Naive thymus-derived CD4-positive, alpha-beta T cell (primary cell): ENCODE measurements around the gene GM2A. TPM values are rescaled to one million over a fixed set of nuclear protein-coding genes. Genes with fewer than 3 reads are reported as not detected.

Experiments
- ATAC-seq: fragments of 150-1000 bp; cut with Tn5 transposase; 2 replicates; pipeline ENCODE4 v1.10.0; 2021; ENCODE audit warnings: mild to moderate bottlenecking, moderate library complexity
- CTCF ChIA-PET: fragments of 350-600 bp; sonication (Branson Sonifier 250); formaldehyde crosslinking; loops from one replicate; lab custom pipeline; 2021; ENCODE audit warnings: antibody characterized with exemption; lab: Charles Lee
- POLR2A ChIA-PET: fragments of 350-600 bp; sonication (Branson Sonifier 250); formaldehyde crosslinking; loops from one replicate; lab custom pipeline; 2021; ENCODE audit warnings: antibody characterized with exemption, inconsistent platforms; lab: Charles Lee
- DNase-seq, 9 donors: peaks; one replicate each; pipeline versions ENCODE4 v3.0.0 to v3.0.0-alpha.2; 2020 to 2022; ENCODE audit warnings: mixed read lengths in 1 of 9
- H3K27ac ChIP-seq: one replicate; pipeline ENCODE4 v1.7.0; 2013; ENCODE audit warnings: mild to moderate bottlenecking, low read depth, low read length, moderate library complexity
- H3K27me3 ChIP-seq, 2 donors: one replicate each; pipeline ENCODE4 v1.7.0; 2013; ENCODE audit warnings: low read length in 2 of 2, mild to moderate bottlenecking in 2 of 2, moderate library complexity in 2 of 2; ENCODE audit not compliant: control insufficient read depth in 2 of 2, insufficient read depth in 2 of 2
- H3K36me3 ChIP-seq, 3 experiments: 1 replicate in 2 of 3; 2 replicates in 1 of 3; pipeline ENCODE4 v1.7.0; 2013; ENCODE audit warnings: low read length in 3 of 3, mild to moderate bottlenecking in 3 of 3, moderate library complexity in 1 of 3; ENCODE audit not compliant: insufficient read depth in 3 of 3, control insufficient read depth in 2 of 3
- H3K4me1 ChIP-seq, 2 donors: one replicate each; pipeline ENCODE4 v1.7.0; 2013; ENCODE audit warnings: low read length in 2 of 2, mild to moderate bottlenecking in 2 of 2, moderate library complexity in 1 of 2; ENCODE audit not compliant: control insufficient read depth in 2 of 2, insufficient read depth in 2 of 2
- H3K4me3 ChIP-seq: 2 replicates; pipeline ENCODE4 v1.7.0; 2013; ENCODE audit warnings: mild to moderate bottlenecking, low read length
- H3K9me3 ChIP-seq, 3 experiments: 1 replicate in 2 of 3; 2 replicates in 1 of 3; pipeline ENCODE4 v1.7.0; 2013; ENCODE audit warnings: low read length in 3 of 3; ENCODE audit not compliant: control insufficient read depth in 2 of 3
- H3K27ac Mint-ChIP-seq, 9 donors: one replicate each; pipeline ENCODE4 v1.8.0; 2020 to 2022; ENCODE audit warnings: mixed read lengths in 9 of 9, mild to moderate bottlenecking in 8 of 9, moderate library complexity in 5 of 9, inconsistent platforms in 2 of 9
- H3K27me3 Mint-ChIP-seq, 5 donors: one replicate each; pipeline ENCODE4 v1.8.0; 2021 to 2022; ENCODE audit warnings: mixed read lengths in 5 of 5, mild to moderate bottlenecking in 1 of 5
- H3K36me3 Mint-ChIP-seq, 5 donors: one replicate each; pipeline ENCODE4 v1.8.0; 2020 to 2022; ENCODE audit warnings: mixed read lengths in 5 of 5, mild to moderate bottlenecking in 3 of 5, inconsistent platforms in 1 of 5
- H3K4me1 Mint-ChIP-seq, 7 donors: one replicate each; pipeline ENCODE4 v1.8.0; 2020 to 2022; ENCODE audit warnings: mixed read lengths in 7 of 7, mild to moderate bottlenecking in 3 of 7, inconsistent platforms in 1 of 7
- H3K4me3 Mint-ChIP-seq, 10 donors: one replicate each; pipeline ENCODE4 v1.8.0; 2020 to 2022; ENCODE audit warnings: mild to moderate bottlenecking in 10 of 10, mixed read lengths in 10 of 10, moderate library complexity in 6 of 10, inconsistent platforms in 2 of 10
- H3K9me3 Mint-ChIP-seq, 11 donors: one replicate each; pipeline ENCODE4 v1.8.0; 2020 to 2022; ENCODE audit warnings: mixed read lengths in 11 of 11, mild to moderate bottlenecking in 4 of 11, inconsistent platforms in 1 of 11, moderate library complexity in 1 of 11
- intact Hi-C, 2 donors: fragments of 100-400 bp; cut with micrococcal nuclease; formaldehyde crosslinking; loops; one replicate each; pipeline ENCODE4 v1.15.1; 2023
- polyA plus RNA-seq, 2 donors: library from polyadenylated mRNA; unstranded; fragments of 300-500 nt; fragmentation: Illumina TruSeq; gene quantifications; one replicate each; pipeline ENCODE4 v1.2.3, GENCODE V29; 2021
- total RNA-seq, 6 experiments: library from RNA in 5 of 6; stranded (reverse) in 5 of 6; gene quantifications; 1 replicate in 5 of 6; 2 replicates in 1 of 6; pipeline ENCODE4 v1.2.3 and lab custom pipeline; 2021 to 2026

GM2A gene
- total and polyA plus RNA-seq, 7 experiments from 2014 or later: 5.0 to 45.6 (median 14.7) TPM

GRCh38 chr5:151249281-151249680 lies 3.7 kb upstream of the GM2A start:
- H3K27me3 ChIP-seq: no peaks in the 10 kb centered on the region
- H3K27ac ChIP-seq: no peak overlapping the region
- ChIA-PET POLR2A (interaction anchor here (4.8 kb wide), 1 partner anchor 27 kb away, joined by 45 read pairs; the partner anchor contains the start of gene CCDC69), CTCF (no interaction called here)
- H3K9me3 ChIP-seq: no peaks in the 10 kb centered on the region
- DNase-seq (no peak), ATAC-seq (no peak)
- peaks cover 11 to 21% of the 10 kb centered on the region in 2 donors for H3K4me1 ChIP-seq
- Mint-ChIP-seq H3K27ac (no peak overlapping the region), H3K36me3 (peaks cover 0 to 3% (median 0%) of the 10 kb centered on the region in 5 donors), H3K9me3 (no peaks in the 10 kb centered on the region), H3K4me1 (peaks cover 15 to 44% (median 31%) of the 10 kb centered on the region in 7 donors), H3K4me3 (no peak overlapping the region), H3K27me3 (no peaks in the 10 kb centered on the region)
- intact Hi-C loops: no loop called here
- no peak overlapping the region for H3K4me3 ChIP-seq
- H3K36me3 ChIP-seq: no peaks in the 10 kb centered on the region

GRCh38 chr5:151250346-151251000 lies 2.5 kb upstream of the GM2A start:
- POLR2A ChIA-PET: interaction anchor here (4.8 kb wide), 1 partner anchor 28 kb away, joined by 45 read pairs; the partner anchor contains the start of gene CCDC69
- intact Hi-C loops: no loop called here
- Mint-ChIP-seq H3K9me3 (no peaks in the 10 kb centered on the region), H3K4me1 (peaks cover 16 to 47% (median 36%) of the 10 kb centered on the region in 7 donors), H3K27me3 (no peaks in the 10 kb centered on the region), H3K27ac (peak overlapping the region in 4 of 9 donors; percentile 2 to 95 (median 89)), H3K36me3 (no peaks in the 10 kb centered on the region), H3K4me3 (peak overlapping the region in 8 of 10 donors; percentile 32 to 95 (median 69))
- no peaks in the 10 kb centered on the region for H3K36me3 ChIP-seq
- CTCF ChIA-PET: interaction anchor here (0.8 kb wide), 1 partner anchor 125 kb away, joined by 3 read pairs; no protein-coding TSS in a partner anchor
- DNase-seq (no peak), ATAC-seq (no peak)
- no peaks in the 10 kb centered on the region for H3K27me3 ChIP-seq
- no peak overlapping the region for H3K27ac ChIP-seq
- H3K4me3 ChIP-seq: no peak overlapping the region
- H3K9me3 ChIP-seq: no peaks in the 10 kb centered on the region
- peaks cover 11 to 21% of the 10 kb centered on the region in 2 donors for H3K4me1 ChIP-seq

GRCh38 chr5:151251001-151251551 lies 1.9 kb upstream of the GM2A start:
- DNase-seq (peak in 1 of 9 donors; percentile 27), ATAC-seq (no peak)
- H3K36me3 ChIP-seq: no peaks in the 10 kb centered on the region
- CTCF ChIA-PET: interaction anchor here (0.8 to 2.1 kb wide), 2 partner anchors 11 to 125 kb away, joined by 3 to 15 read pairs; no protein-coding TSS in a partner anchor
- intact Hi-C loops: no loop called here
- no peaks in the 10 kb centered on the region for H3K27me3 ChIP-seq
- no peak overlapping the region for H3K4me3 ChIP-seq
- no peaks in the 10 kb centered on the region for H3K9me3 Mint-ChIP-seq
- peaks cover 11 to 21% of the 10 kb centered on the region in 2 donors for H3K4me1 ChIP-seq
- POLR2A ChIA-PET: interaction anchor here (1.2 to 4.8 kb wide), 6 partner anchors 12 to 550 kb away, joined by 4 to 45 read pairs (median 10); partner anchors contain the start of genes CCDC69 and RBM22
- H3K4me1 Mint-ChIP-seq: peaks cover 16 to 47% (median 42%) of the 10 kb centered on the region in 7 donors
- no peak overlapping the region for H3K27ac ChIP-seq
- H3K36me3 Mint-ChIP-seq: no peaks in the 10 kb centered on the region
- no peaks in the 10 kb centered on the region for H3K27me3 Mint-ChIP-seq
- peak overlapping the region in 8 of 10 donors; percentile 53 to 95 (median 74) for H3K4me3 Mint-ChIP-seq
- H3K27ac Mint-ChIP-seq: peak overlapping the region; percentile 2 to 95 (median 69)
- no peaks in the 10 kb centered on the region for H3K9me3 ChIP-seq

GRCh38 chr5:151251621-151252020 lies 1.4 kb upstream of the GM2A start:
- Mint-ChIP-seq H3K4me3 (peak overlapping the region; percentile 82 to 97 (median 94)), H3K9me3 (no peaks in the 10 kb centered on the region), H3K36me3 (peaks cover 0 to under 1% (median 0%) of the 10 kb centered on the region in 5 donors), H3K4me1 (peaks cover 16 to 47% (median 42%) of the 10 kb centered on the region in 7 donors), H3K27ac (peak overlapping the region in 8 of 9 donors; percentile 69 to 96 (median 95)), H3K27me3 (no peaks in the 10 kb centered on the region)
- Histone ChIP-seq H3K36me3 (no peaks in the 10 kb centered on the region), H3K27ac (peak overlapping the region; percentile 78), H3K9me3 (no peaks in the 10 kb centered on the region), H3K4me1 (peaks cover 11 to 21% of the 10 kb centered on the region in 2 donors), H3K4me3 (peak overlapping the region; percentile 71), H3K27me3 (no peaks in the 10 kb centered on the region)
- no peak for ATAC-seq
- intact Hi-C loops: loop anchor here (1.0 to 2.0 kb wide), 21 partner anchors 28 to 1521 kb away; partner anchors contain the start of genes ANXA6 (in 2 of the 2), G3BP1 (in 2 of the 2), TCOF1 (in 2 of the 2) and TNIP1 (in 2 of the 2)
- ChIA-PET CTCF (interaction anchor here (0.6 to 2.1 kb wide), 5 partner anchors 11 to 64 kb away, joined by 3 to 15 read pairs (median 4); partner anchors contain the start of gene CCDC69), POLR2A (interaction anchor here (0.7 to 4.8 kb wide), 12 partner anchors 10 to 551 kb away, joined by 3 to 45 read pairs (median 5); partner anchors contain the start of genes CCDC69 and RBM22)
- DNase-seq: no peak

- H3K36me3 ChIP-seq: no peaks in the 10 kb centered on the region
- Mint-ChIP-seq H3K4me1 (peaks cover 31 to 54% (median 47%) of the 10 kb centered on the region in 7 donors), H3K4me3 (peak overlapping the region; percentile 82 to 97 (median 94)), H3K27ac (peak overlapping the region; percentile 74 to 96 (median 95)), H3K36me3 (peaks cover 0 to 4% (median 0%) of the 10 kb centered on the region in 5 donors), H3K9me3 (no peaks in the 10 kb centered on the region), H3K27me3 (no peaks in the 10 kb centered on the region)
- no peak for DNase-seq
- no peak for ATAC-seq
- peak overlapping the region; percentile 74 for H3K27ac ChIP-seq
- peaks cover 11 to 21% of the 10 kb centered on the region in 2 donors for H3K4me1 ChIP-seq
- peak overlapping the region; percentile 93 for H3K4me3 ChIP-seq
- H3K27me3 ChIP-seq: no peaks in the 10 kb centered on the region
- no peaks in the 10 kb centered on the region for H3K9me3 ChIP-seq
- ChIA-PET POLR2A (interaction anchor here (1.3 to 4.8 kb wide), 2 partner anchors 31 to 1294 kb away, joined by 5 to 45 read pairs; partner anchors contain the start of genes CCDC69 and SLC26A2), CTCF (no interaction called here)
- intact Hi-C loops: loop anchor here (1.0 to 2.0 kb wide), 14 partner anchors 89 to 1523 kb away; partner anchors contain the start of genes ANXA6 (in 1 of the 2), ATOX1 (in 1 of the 2), CD74 (in 1 of the 2) and DCTN4 (in 1 of the 2)
Measured at GRCh38 chr5:151253605-151253950, 593 bp downstream of the GM2A start.

GRCh38 chr5:151254556-151254955 lies 1.6 kb downstream of the GM2A start:
- no peak overlapping the region for H3K4me3 ChIP-seq
- H3K9me3 ChIP-seq: no peaks in the 10 kb centered on the region
- ChIA-PET CTCF (no interaction called here), POLR2A (no interaction called here)
- no peaks in the 10 kb centered on the region for H3K36me3 ChIP-seq
- H3K4me1 Mint-ChIP-seq: peaks cover 35 to 61% (median 47%) of the 10 kb centered on the region in 7 donors
- H3K36me3 Mint-ChIP-seq: peaks cover 0 to 9% (median 0%) of the 10 kb centered on the region in 5 donors
- no peaks in the 10 kb centered on the region for H3K27me3 ChIP-seq
- no peaks in the 10 kb centered on the region for H3K27me3 Mint-ChIP-seq
- H3K4me1 ChIP-seq: peaks cover 11 to 21% of the 10 kb centered on the region in 2 donors
- no peak overlapping the region for H3K27ac ChIP-seq
- H3K27ac Mint-ChIP-seq: no peak overlapping the region
- DNase-seq (no peak), ATAC-seq (no peak)
- intact Hi-C loops: no loop called here
- H3K9me3 Mint-ChIP-seq: no peaks in the 10 kb centered on the region
- peak overlapping the region in 3 of 10 donors; percentile 24 to 95 (median 82) for H3K4me3 Mint-ChIP-seq
